HG03064 (cell line): ENCODE measurements around the gene SEC14L3.
"Not testable (repeated sequence)": the region's sequence is repeated elsewhere in the genome, so short reads cannot be mapped to it uniquely, and the experiment has no call there.

ENCODE experiments used
- ATAC-seq: cut with Tn5 transposase; IDR thresholded peaks from one replicate; pipeline ENCODE4 v1.9.1; 2021; ENCODE audit warnings: low read depth; ENCODE audit not compliant: unreplicated experiment

SEC14L3 gene

GRCh38 chr22:30486661-30487115 lies 14.9 kb upstream of the SEC14L3 start:
- no peak for ATAC-seq

GRCh38 chr22:30486118-30486517 lies 14.3 kb upstream of the SEC14L3 start:
- ATAC-seq = no peak

GRCh38 chr22:30485362-30485988 lies 13.7 kb upstream of the SEC14L3 start:
- ATAC-seq = no peak

- no peak for ATAC-seq
These were observed 11.4 kb upstream of the SEC14L3 start for GRCh38 chr22:30483169-30483568.

GRCh38 chr22:30481711-30482110 lies 9.9 kb upstream of the SEC14L3 start:
- ATAC-seq = no peak

- no peak for ATAC-seq
These were observed 8.2 kb upstream of the SEC14L3 start for GRCh38 chr22:30479981-30480380.

GRCh38 chr22:30474683-30475424 lies 3.0 kb upstream of the SEC14L3 start:
- no peak for ATAC-seq

- no peak for ATAC-seq
These were observed 2.3 kb upstream of the SEC14L3 start for GRCh38 chr22:30474121-30474520.

- ATAC-seq = no peak
These were observed 1.3 kb upstream of the SEC14L3 start for GRCh38 chr22:30472994-30473720.

- ATAC-seq = no peak
These were observed 1.2 kb downstream of the SEC14L3 start for GRCh38 chr22:30470655-30471054.

GRCh38 chr22:30469165-30469564 lies 2.7 kb downstream of the SEC14L3 start:
- ATAC-seq = no peak

- ATAC-seq = not testable (repeated sequence)
These were observed 11.3 kb downstream of the SEC14L3 start for GRCh38 chr22:30460555-30460954.

- no peak for ATAC-seq
These were observed 11.7 kb downstream of the SEC14L3 start for GRCh38 chr22:30460147-30460546.

- ATAC-seq = no peak
These were observed 12.4 kb downstream of the SEC14L3 start for GRCh38 chr22:30459181-30460052.

- ATAC-seq = no peak
These were observed 13.8 kb downstream of the SEC14L3 start for GRCh38 chr22:30457981-30458380.

- no peak for ATAC-seq
These were observed 16.6 kb downstream of the SEC14L3 start for GRCh38 chr22:30455075-30455840.

- ATAC-seq = no peak
These were observed 17.9 kb downstream of the SEC14L3 start for GRCh38 chr22:30453731-30454510.

GRCh38 chr22:30452861-30453260 lies 19.0 kb downstream of the SEC14L3 start:
- ATAC-seq = no peak

- not testable (repeated sequence) for ATAC-seq
These were observed 20.3 kb downstream of the SEC14L3 start for GRCh38 chr22:30451488-30451887.
